ENCODE data around the gene SGCA. TPM values are rescaled to one million over a fixed set of nuclear protein-coding genes. Genes with fewer than 3 reads are reported as not detected.

Gene SGCA
- total RNA-seq, 1 experiment from 2014 or later: 0.24 TPM

GRCh38 chr17:50194140-50194933, 28.5 kb downstream of the SGCA start:
- Mint-ChIP-seq H3K4me3 (no peak overlapping the region; a peak in 1 of 5 replicates), H3K4me1 (peaks cover 2 to 7% of the 10 kb centered on the region in 2 experiments; a peak in 2 of 4 replicates), H3K27ac (no peak overlapping the region), H3K9me3 (no peaks in the 10 kb centered on the region; a peak in 1 of 5 replicates), H3K27me3 (ENCODE audit: low read depth) (no peaks in the 10 kb centered on the region), H3K36me3 (ENCODE audit: insufficient read depth in 1 of 3, low read depth in 3 of 3) (peaks cover 2 to 84% (median 73%) of the 10 kb centered on the region in 3 experiments; a peak in 5 of 7 replicates)
- no CpG with 5 or more reads among the region's 25 CpGs for WGBS (ENCODE audit: extremely low coverage, insufficient read length, low lambda C conversion rate)
- no peak overlapping the region for H2BK120ac ChIP-seq (ENCODE audit: low read depth, low read length, poor library complexity, severe bottlenecking)
- no peaks in the 10 kb centered on the region for H3K4me1 ChIP-seq (ENCODE audit: insufficient read depth, low read length)
- H4K20me1 ChIP-seq (ENCODE audit: control insufficient read depth, insufficient read depth, insufficient read length): no peaks in the 10 kb centered on the region
- H3K56ac ChIP-seq (ENCODE audit: insufficient read length, low read depth, low read length): no peak overlapping the region
- no peaks in the 10 kb centered on the region for H3K23me2 ChIP-seq (ENCODE audit: insufficient read length, low read depth, low read length, poor library complexity, severe bottlenecking)
- H3T11ph ChIP-seq (ENCODE audit: low read length): no peak overlapping the region
- H2BK20ac ChIP-seq (ENCODE audit: low read depth, low read length, poor library complexity, severe bottlenecking): no peak overlapping the region
- DNase-seq: no peak
- no peak overlapping the region for H2BK15ac ChIP-seq (ENCODE audit: low read depth, low read length)
- no peak overlapping the region for H2AFZ ChIP-seq (ENCODE audit: low read length)
- H3K79me2 ChIP-seq (ENCODE audit: insufficient read depth, low read length): no peaks in the 10 kb centered on the region
- no peak overlapping the region for H3K4ac ChIP-seq (ENCODE audit: low read depth, low read length)
- no peak overlapping the region for H3K4me2 ChIP-seq (ENCODE audit: insufficient read depth, insufficient read length, low read length)
- TF ChIP-seq CTCF (conservative IDR thresholded peaks at IDR 0.05): no peak
- no peak overlapping the region for H2BK5ac ChIP-seq (ENCODE audit: insufficient read length, low read length)
- H3K14ac ChIP-seq (ENCODE audit: insufficient read depth, low read length): no peak overlapping the region
- H3K79me1 ChIP-seq (ENCODE audit: insufficient read depth, low read depth, low read length, poor library complexity, severe bottlenecking): no peaks in the 10 kb centered on the region
- no peak overlapping the region for H3K9ac ChIP-seq (ENCODE audit: extremely low read depth, insufficient read length, low read length)
- no peak overlapping the region for H3K18ac ChIP-seq (ENCODE audit: insufficient read length, low read depth, low read length)
- no peak overlapping the region for H3K23ac ChIP-seq (ENCODE audit: insufficient read length, low read depth, low read length)
- H4K91ac ChIP-seq (ENCODE audit: insufficient read length, low read depth, low read length): no peak overlapping the region
- H3K27me3 ChIP-seq (ENCODE audit: insufficient read depth, low read length): no peaks in the 10 kb centered on the region
- H4K8ac ChIP-seq (replicated peaks; ENCODE audit: insufficient read length, low read depth, low read length): no peak overlapping the region
- no peak overlapping the region for H3K27ac ChIP-seq (ENCODE audit: insufficient read length, low read depth, low read length)
- H2AK5ac ChIP-seq (ENCODE audit: insufficient read length, low read length): no peak overlapping the region
- H3K9me3 ChIP-seq (ENCODE audit: control insufficient read depth, low read depth, low read length): no peaks in the 10 kb centered on the region
- no peak overlapping the region for H2BK12ac ChIP-seq (ENCODE audit: insufficient read length, low read depth, low read length)
- no peak overlapping the region for H4K5ac ChIP-seq (ENCODE audit: insufficient read length, low read depth, low read length)

Measured in H9 (cell line).